CD4-positive, alpha-beta memory T cell (primary cell): ENCODE data around the gene MLLT3. TPM values are rescaled to one million over a fixed set of nuclear protein-coding genes. Genes with fewer than 3 reads are reported as not detected.

ENCODE experiments used
- CTCF ChIA-PET: fragments of 350-600 bp; sonication (Branson Sonifier 250); formaldehyde crosslinking; loops from one replicate; lab custom pipeline; 2021; ENCODE audit warnings: inconsistent platforms; ENCODE audit not compliant: partially characterized antibody; lab: Charles Lee
- POLR2A ChIA-PET: fragments of 350-600 bp; sonication (Branson Sonifier 250); formaldehyde crosslinking; loops from one replicate; lab custom pipeline; 2021; ENCODE audit not compliant: partially characterized antibody; lab: Charles Lee
- DNase-seq, 5 donors: peaks; one replicate each; pipeline versions ENCODE4 v3.0.0 to v3.0.0-alpha.2; 2020 to 2022; ENCODE audit warnings: mixed read lengths in 1 of 5
- H3K27ac ChIP-seq: one replicate; pipeline ENCODE4 v1.7.0; 2013; ENCODE audit warnings: low read depth, low read length
- H3K27me3 ChIP-seq: 2 replicates; pipeline ENCODE4 v1.7.0; 2013; ENCODE audit warnings: mild to moderate bottlenecking, low read length, moderate library complexity; ENCODE audit not compliant: insufficient read depth
- H3K36me3 ChIP-seq: 2 replicates; pipeline ENCODE4 v1.7.0; 2013; ENCODE audit warnings: mild to moderate bottlenecking, low read length, moderate library complexity; ENCODE audit not compliant: insufficient read depth
- H3K4me1 ChIP-seq: 2 replicates; pipeline ENCODE4 v1.7.0; 2013; ENCODE audit warnings: mild to moderate bottlenecking, low read length, moderate library complexity; ENCODE audit not compliant: insufficient read depth
- H3K4me3 ChIP-seq, 2 donors: one replicate each; pipeline ENCODE4 v1.7.0; 2013; ENCODE audit warnings: low read length in 2 of 2, mild to moderate bottlenecking in 1 of 2
- H3K9me3 ChIP-seq, 2 donors: one replicate each; pipeline ENCODE4 v1.7.0; 2013; ENCODE audit warnings: low read length in 2 of 2, control low read depth in 1 of 2; ENCODE audit not compliant: control insufficient read depth in 1 of 2
- H3K27ac Mint-ChIP-seq, 7 donors: one replicate each; pipeline ENCODE4 v1.8.0; 2020 to 2021; ENCODE audit warnings: mixed read lengths in 7 of 7, mild to moderate bottlenecking in 6 of 7, inconsistent platforms in 3 of 7, moderate library complexity in 3 of 7
- H3K27me3 Mint-ChIP-seq, 2 donors: one replicate each; pipeline ENCODE4 v1.8.0; 2020 to 2021; ENCODE audit warnings: mixed read lengths in 2 of 2
- H3K36me3 Mint-ChIP-seq, 2 donors: one replicate each; pipeline ENCODE4 v1.8.0; 2020 to 2021; ENCODE audit warnings: mixed read lengths in 2 of 2, inconsistent platforms in 1 of 2, mild to moderate bottlenecking in 1 of 2
- H3K4me1 Mint-ChIP-seq, 4 donors: one replicate each; pipeline ENCODE4 v1.8.0; 2020 to 2021; ENCODE audit warnings: mixed read lengths in 4 of 4, mild to moderate bottlenecking in 1 of 4
- H3K4me3 Mint-ChIP-seq, 8 donors: one replicate each; pipeline ENCODE4 v1.8.0; 2020 to 2021; ENCODE audit warnings: mixed read lengths in 8 of 8, mild to moderate bottlenecking in 7 of 8, moderate library complexity in 6 of 8, inconsistent platforms in 3 of 8
- H3K9me3 Mint-ChIP-seq, 8 donors: one replicate each; pipeline ENCODE4 v1.8.0; 2020 to 2021; ENCODE audit warnings: mixed read lengths in 8 of 8, mild to moderate bottlenecking in 5 of 8, inconsistent platforms in 3 of 8, moderate library complexity in 1 of 8
- intact Hi-C: fragments of 100-400 bp; cut with micrococcal nuclease; formaldehyde crosslinking; loops from one replicate; pipeline ENCODE4 v1.15.1; 2023
- polyA plus RNA-seq, 2 donors: library from polyadenylated mRNA; unstranded; fragments of 300-500 nt; fragmentation: Illumina TruSeq; gene quantifications; one replicate each; pipeline ENCODE4 v1.2.3, GENCODE V29; 2021
- total RNA-seq, 2 experiments: library from RNA; stranded (reverse); gene quantifications; one replicate each; pipeline ENCODE4 v1.2.3, GENCODE V29; 2021

Gene MLLT3
- total and polyA plus RNA-seq, 4 experiments from 2014 or later: 20.7 to 54.4 (median 42.5) TPM

DNA sequence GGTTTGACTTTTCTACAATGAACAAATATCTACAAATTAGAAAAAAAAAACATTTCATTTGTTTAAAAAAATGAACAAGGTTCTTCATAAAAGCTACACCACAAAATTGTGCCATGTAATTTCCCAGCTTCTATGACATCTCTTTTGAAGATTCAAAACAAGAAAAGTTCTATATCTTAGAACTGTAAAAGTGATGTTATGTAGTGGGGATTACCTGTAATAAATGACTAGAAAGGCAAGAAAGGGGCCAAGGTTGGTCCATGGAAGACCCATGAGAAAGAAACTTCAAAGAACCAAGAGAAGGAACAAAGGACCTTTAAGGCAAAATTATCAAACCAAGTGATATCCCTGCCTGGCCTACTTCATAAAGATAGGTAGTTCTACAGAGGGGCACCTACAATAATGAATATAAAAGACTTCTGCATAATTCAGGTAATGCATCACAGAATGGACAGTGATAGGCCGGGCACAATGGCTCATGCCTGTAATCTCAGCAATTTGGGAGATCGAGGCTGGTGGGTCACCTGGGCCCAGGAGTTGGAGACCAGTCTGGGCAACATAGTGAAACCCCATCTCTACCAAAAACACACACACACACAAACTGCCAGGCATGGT lies 7.6 kb downstream of the MLLT3 start:
- Mint-ChIP-seq H3K27ac (no peak overlapping the region), H3K36me3 (peaks cover 0 to 5% of the 10 kb centered on the region in 2 donors), H3K9me3 (no peaks in the 10 kb centered on the region), H3K4me1 (peaks cover 45 to 78% (median 63%) of the 10 kb centered on the region in 4 donors), H3K27me3 (no peaks in the 10 kb centered on the region), H3K4me3 (no peak overlapping the region)
- DNase-seq: no peak
- no peaks in the 10 kb centered on the region for H3K9me3 ChIP-seq
- ChIA-PET CTCF (interaction anchor here (1.0 kb wide), 1 partner anchor 9 kb away, joined by 3 read pairs; no protein-coding TSS in a partner anchor), POLR2A (no interaction called here)
- H3K27me3 ChIP-seq: no peaks in the 10 kb centered on the region
- no peak overlapping the region for H3K4me3 ChIP-seq
- intact Hi-C loops: loop anchor here (10.0 kb wide), 1 partner anchor 410 kb away; no protein-coding TSS in a partner anchor
- no peaks in the 10 kb centered on the region for H3K36me3 ChIP-seq
- no peak overlapping the region for H3K27ac ChIP-seq
- peaks cover 71% of the 10 kb centered on the region for H3K4me1 ChIP-seq

DNA sequence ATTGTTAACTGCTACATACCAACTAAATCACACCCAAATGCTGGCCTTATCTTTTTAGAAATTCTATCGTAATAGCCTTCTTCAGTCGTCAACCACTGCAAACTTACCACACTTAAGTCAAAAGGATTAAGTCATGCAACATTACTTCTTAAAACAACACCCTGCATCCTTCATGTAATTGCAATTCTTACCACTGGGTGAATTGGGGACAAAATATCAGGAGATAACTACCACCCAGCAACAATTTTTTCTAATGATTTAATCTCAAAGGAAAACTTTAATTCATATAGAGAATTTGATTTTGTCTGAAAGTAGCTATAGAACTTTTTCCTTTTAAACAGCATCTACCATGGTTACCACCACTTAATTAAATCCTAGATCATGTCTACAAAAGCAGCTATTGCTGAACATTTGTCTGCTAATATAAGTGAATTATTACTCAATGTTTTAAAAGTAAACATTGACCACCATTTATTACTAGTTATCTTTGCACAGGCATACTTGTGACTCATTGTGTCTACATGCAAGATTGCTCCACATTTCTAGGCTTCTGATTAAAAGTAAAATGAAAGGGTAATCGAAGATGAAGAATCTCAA lies 10.5 kb downstream of the MLLT3 start:
- Mint-ChIP-seq H3K4me3 (peak overlapping the region in 1 of 8 donors; percentile 0), H3K36me3 (peaks cover 0 to 5% of the 10 kb centered on the region in 2 donors), H3K27me3 (no peaks in the 10 kb centered on the region), H3K27ac (peak overlapping the region in 1 of 7 donors; percentile 26), H3K9me3 (no peaks in the 10 kb centered on the region), H3K4me1 (peaks cover 42 to 73% (median 60%) of the 10 kb centered on the region in 4 donors)
- Histone ChIP-seq H3K36me3 (no peaks in the 10 kb centered on the region), H3K27ac (no peak overlapping the region), H3K4me3 (no peak overlapping the region), H3K4me1 (peaks cover 60% of the 10 kb centered on the region), H3K9me3 (no peaks in the 10 kb centered on the region), H3K27me3 (no peaks in the 10 kb centered on the region)
- ChIA-PET POLR2A (interaction anchor here (4.5 kb wide), 1 partner anchor 11 kb away, joined by 20 read pairs; the partner anchor contains the start of gene MLLT3), CTCF (interaction anchor here (0.9 to 1.5 kb wide), 2 partner anchors 10 to 13 kb away, joined by 3 to 5 read pairs; partner anchors contain the start of gene MLLT3)
- intact Hi-C loops: loop anchor here (1.0 to 10.0 kb wide), 2 partner anchors 9 to 407 kb away; no protein-coding TSS in a partner anchor
- no peak for DNase-seq

DNA sequence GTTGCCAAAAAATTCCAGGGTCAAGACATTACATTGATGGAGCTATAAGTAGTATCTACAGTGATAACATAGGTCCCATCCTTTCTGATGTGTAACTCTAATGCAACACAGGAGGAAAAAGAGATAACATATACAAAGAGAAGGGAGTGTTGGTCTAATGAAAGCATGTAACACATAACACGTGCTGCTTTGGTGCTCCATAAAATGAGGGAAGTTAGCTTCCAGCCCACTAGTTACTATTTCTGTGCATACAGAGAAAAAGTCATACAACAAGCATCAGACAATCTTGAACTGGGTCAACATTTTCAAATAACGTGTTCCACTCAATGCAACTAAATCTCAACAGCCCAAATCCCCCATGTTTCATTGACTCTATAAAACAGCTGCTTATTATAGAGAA lies 11.7 kb downstream of the MLLT3 start:
- intact Hi-C loops: loop anchor here (10.0 kb wide), 1 partner anchor 406 kb away; no protein-coding TSS in a partner anchor
- Mint-ChIP-seq H3K4me1 (peaks cover 42 to 76% (median 60%) of the 10 kb centered on the region in 4 donors), H3K27me3 (no peaks in the 10 kb centered on the region), H3K36me3 (peaks cover 0 to 5% of the 10 kb centered on the region in 2 donors), H3K9me3 (no peaks in the 10 kb centered on the region), H3K4me3 (no peak overlapping the region), H3K27ac (no peak overlapping the region)
- Histone ChIP-seq H3K27ac (no peak overlapping the region), H3K4me1 (peaks cover 65% of the 10 kb centered on the region), H3K4me3 (no peak overlapping the region), H3K36me3 (no peaks in the 10 kb centered on the region), H3K9me3 (no peaks in the 10 kb centered on the region), H3K27me3 (no peaks in the 10 kb centered on the region)
- ChIA-PET POLR2A (interaction anchor here (1.1 to 4.5 kb wide), 3 partner anchors 9 to 12 kb away, joined by 3 to 20 read pairs (median 4); partner anchors contain the start of gene MLLT3), CTCF (interaction anchor here (0.6 kb wide), 1 partner anchor 43 kb away, joined by 3 read pairs; no protein-coding TSS in a partner anchor)
- DNase-seq: no peak

DNA sequence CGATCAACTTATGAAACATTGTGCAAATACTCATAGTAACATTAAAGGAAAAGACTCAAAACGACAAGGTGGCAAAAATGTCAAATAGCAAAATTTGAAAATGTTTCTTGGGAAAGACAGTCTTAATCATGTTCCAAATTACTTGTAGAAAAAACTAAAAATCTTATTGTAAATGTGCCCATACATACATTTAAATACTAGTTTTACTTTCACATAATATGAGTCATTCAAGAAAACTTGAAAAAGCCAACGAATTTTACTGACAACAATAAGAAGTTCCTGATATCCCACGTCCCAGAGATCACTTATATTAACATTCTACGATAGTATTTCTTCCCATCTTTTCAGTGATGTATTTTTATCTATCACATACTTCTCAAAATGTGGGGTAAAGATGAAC lies 13.7 kb downstream of the MLLT3 start:
- H3K9me3 ChIP-seq: no peaks in the 10 kb centered on the region
- H3K4me3 ChIP-seq: no peak overlapping the region
- intact Hi-C loops: no loop called here
- POLR2A ChIA-PET: interaction anchor here (4.5 kb wide), 1 partner anchor 14 kb away, joined by 20 read pairs; the partner anchor contains the start of gene MLLT3
- Mint-ChIP-seq H3K27me3 (no peaks in the 10 kb centered on the region), H3K36me3 (no peaks in the 10 kb centered on the region), H3K27ac (peak overlapping the region in 1 of 7 donors; percentile 3), H3K9me3 (no peaks in the 10 kb centered on the region), H3K4me1 (peaks cover 48 to 79% (median 58%) of the 10 kb centered on the region in 4 donors), H3K4me3 (peak overlapping the region in 3 of 8 donors; percentile 4 to 40 (median 11))
- H3K4me1 ChIP-seq: peaks cover 75% of the 10 kb centered on the region
- H3K36me3 ChIP-seq: no peaks in the 10 kb centered on the region
- H3K27ac ChIP-seq: no peak overlapping the region
- no peaks in the 10 kb centered on the region for H3K27me3 ChIP-seq
- CTCF ChIA-PET: interaction anchor here (1.1 to 1.6 kb wide), 3 partner anchors 9 to 12 kb away, joined by 3 to 4 read pairs (median 3); no protein-coding TSS in a partner anchor
- no peak for DNase-seq

DNA sequence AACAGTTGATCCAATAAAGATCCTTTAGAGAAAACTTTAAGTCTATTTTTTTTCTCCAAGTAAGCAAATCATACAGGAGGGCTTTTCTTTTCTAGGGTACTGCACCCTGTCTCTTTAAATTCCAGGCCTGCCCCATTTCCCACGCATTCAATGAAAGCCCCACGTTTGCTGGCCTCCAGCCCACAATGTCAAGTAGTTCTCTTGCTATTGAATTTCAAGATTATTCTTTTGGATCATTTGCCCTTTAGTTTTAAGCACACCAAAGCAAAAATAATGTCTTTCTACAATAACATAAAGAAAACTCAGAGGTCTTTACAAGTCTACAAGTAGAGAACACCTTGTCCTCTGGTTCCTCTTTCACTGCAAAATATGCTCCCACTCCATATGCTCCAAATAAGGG lies 15.6 kb downstream of the MLLT3 start:
- peaks cover 45 to 79% (median 57%) of the 10 kb centered on the region in 4 donors for H3K4me1 Mint-ChIP-seq
- peaks cover 2 to 3% of the 10 kb centered on the region in 2 donors for H3K36me3 Mint-ChIP-seq
- no peak overlapping the region for H3K4me3 ChIP-seq
- intact Hi-C loops: no loop called here
- H3K27ac ChIP-seq: no peak overlapping the region
- H3K27me3 ChIP-seq: no peaks in the 10 kb centered on the region
- POLR2A ChIA-PET: interaction anchor here (2.8 kb wide), 1 partner anchor 16 kb away, joined by 20 read pairs; the partner anchor contains the start of gene MLLT3
- H3K36me3 ChIP-seq: no peaks in the 10 kb centered on the region
- H3K9me3 Mint-ChIP-seq: no peaks in the 10 kb centered on the region
- CTCF ChIA-PET: no interaction called here
- no peak for DNase-seq
- peak overlapping the region in 3 of 7 donors; percentile 11 to 43 (median 38) for H3K27ac Mint-ChIP-seq
- H3K4me3 Mint-ChIP-seq: peak overlapping the region in 1 of 8 donors; percentile 34
- peaks cover 70% of the 10 kb centered on the region for H3K4me1 ChIP-seq
- H3K9me3 ChIP-seq: no peaks in the 10 kb centered on the region
- no peaks in the 10 kb centered on the region for H3K27me3 Mint-ChIP-seq

DNA sequence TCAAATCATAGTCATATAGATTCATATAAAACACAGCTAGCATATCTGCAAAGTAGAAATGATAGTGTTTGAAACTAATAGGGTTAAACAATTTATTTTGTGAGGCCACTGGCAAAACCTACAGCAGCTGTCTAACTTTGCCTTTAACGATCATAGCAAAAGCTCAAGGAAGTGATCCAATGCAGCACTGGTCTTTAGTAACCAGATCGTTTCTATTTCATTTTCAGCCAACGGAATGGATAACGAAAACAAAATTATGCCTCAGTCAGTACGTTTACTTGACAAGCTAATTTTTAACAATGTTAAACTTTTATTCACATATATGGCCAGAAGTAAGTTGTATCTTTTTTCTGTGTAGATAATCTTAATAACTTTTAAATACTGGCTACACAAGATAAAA lies 17.7 kb downstream of the MLLT3 start:
- Histone ChIP-seq H3K36me3 (no peaks in the 10 kb centered on the region), H3K27me3 (no peaks in the 10 kb centered on the region), H3K4me3 (no peak overlapping the region), H3K4me1 (peaks cover 60% of the 10 kb centered on the region), H3K9me3 (no peaks in the 10 kb centered on the region), H3K27ac (no peak overlapping the region)
- POLR2A ChIA-PET: interaction anchor here (1.4 to 2.8 kb wide), 4 partner anchors 13 to 18 kb away, joined by 4 to 20 read pairs (median 4); partner anchors contain the start of gene MLLT3
- peak overlapping the region in 6 of 8 donors; percentile 48 to 75 (median 54) for H3K4me3 Mint-ChIP-seq
- peak in 2 of 5 donors; percentile 10 to 14 for DNase-seq
- CTCF ChIA-PET: interaction anchor here (0.9 to 1.8 kb wide), 5 partner anchors 14 to 337 kb away, joined by 3 to 7 read pairs (median 3); partner anchors contain the start of gene MLLT3
- H3K27ac Mint-ChIP-seq: peak overlapping the region in 3 of 7 donors; percentile 34 to 80 (median 65)
- H3K36me3 Mint-ChIP-seq: peaks cover 3 to 14% of the 10 kb centered on the region in 2 donors
- H3K9me3 Mint-ChIP-seq: no peaks in the 10 kb centered on the region
- intact Hi-C loops: loop anchor here (2.0 kb wide), 1 partner anchor 18 kb away; the partner anchor contains the start of gene MLLT3
- H3K27me3 Mint-ChIP-seq: no peaks in the 10 kb centered on the region
- peaks cover 44 to 78% (median 60%) of the 10 kb centered on the region in 4 donors for H3K4me1 Mint-ChIP-seq
